OCI-LY7 (cell line): Measurements from ENCODE around the gene NDUFB4.

Source experiments
- CTCF ChIP-seq: fragments of 200-600 bp; sonication (generic); conservative IDR thresholded peaks from 2 replicates; pipeline ENCODE4 v1.5.1; 2014; ENCODE audit warnings: mild to moderate bottlenecking, antibody characterized with exemption, low read length, moderate library complexity, mixed read lengths
- EZH2phosphoT487 ChIP-seq: fragments of 200-600 bp; sonication (generic); IDR thresholded peaks from 2 replicates; pipeline ENCODE4 v1.6.1; 2018; ENCODE audit warnings: low read depth, borderline replicate concordance, mild to moderate bottlenecking, mixed run types, antibody characterized with exemption, low read length, moderate library complexity, mixed read lengths

DNA sequence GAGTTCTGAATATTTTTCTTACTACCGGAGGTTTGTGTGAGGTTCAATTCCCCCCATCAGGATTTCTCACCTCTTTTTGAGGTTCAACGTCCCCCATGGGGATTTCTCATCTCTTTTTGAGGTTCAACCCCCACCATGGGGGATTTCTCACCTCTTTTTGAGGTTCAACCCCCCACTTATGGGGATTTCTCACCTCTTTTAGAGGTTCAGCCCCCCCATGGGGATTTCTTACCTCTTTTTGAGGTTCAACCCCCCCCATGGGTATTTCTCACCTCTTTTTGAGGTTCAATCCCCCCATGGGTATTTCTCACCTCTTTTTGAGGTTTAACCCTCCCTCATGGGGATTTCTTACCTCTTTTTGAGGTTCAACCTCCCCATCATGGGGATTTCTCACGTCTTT is 26.3 kb downstream of the NDUFB4 start:
- no peak for TF ChIP-seq CTCF
- no peak for TF ChIP-seq EZH2phosphoT487
